Mucosa of descending colon (tissue), 3 donors: Measurements from ENCODE around the gene ACKR3. TPM values are rescaled to one million over a fixed set of nuclear protein-coding genes. Genes with fewer than 3 reads are reported as not detected.

ENCODE experiments used
- ATAC-seq: fragments of 200-7000 bp; cut with Tn5 transposase; one replicate; pipeline ENCODE4 v1.9.1; 2020; ENCODE audit warnings: mild to moderate bottlenecking, moderate library complexity
- DNase-seq, 3 donors: peaks; one replicate each; pipeline ENCODE4 v3.0.0-alpha.2; 2020
- H3K36me3 ChIP-seq: fragments of 200-600 bp; one replicate; pipeline ENCODE4 v1.8.0; 2021; ENCODE audit warnings: low read depth, mild to moderate bottlenecking
- H3K4me1 ChIP-seq: fragments of 200-600 bp; one replicate; pipeline ENCODE4 v1.8.0; 2021; ENCODE audit warnings: low read depth, mild to moderate bottlenecking
- H3K4me3 ChIP-seq: fragments of 200-600 bp; one replicate; pipeline ENCODE4 v1.8.0; 2021; ENCODE audit warnings: mild to moderate bottlenecking
- H3K9me3 ChIP-seq: fragments of 200-600 bp; one replicate; pipeline ENCODE4 v1.8.0; 2021; ENCODE audit warnings: mild to moderate bottlenecking
- intact Hi-C, 2 donors: fragments of 100-400 bp; cut with DNase I in 1 of 2; cut with micrococcal nuclease in 1 of 2; formaldehyde crosslinking; loops; one replicate each; pipeline versions ENCODE4 v1.11.0 to v1.11.1; 2022; cut with DNase I, micrococcal nuclease
- total RNA-seq, 3 donors: library from RNA; stranded (reverse); fragmentation: NEBNext Ultra II Directional in 2 of 3; extraction: Animal tissue kit (Norgen Biotek cat#: 25700) in 2 of 3; gene quantifications; one replicate each; pipeline versions ENCODE4 v1.2.1 to v1.2.4, GENCODE V29; 2021 to 2023
- TF ChIP-seq, protein P1 (sequence below): fragments of 200-600 bp; IDR thresholded peaks from one replicate; pipeline ENCODE4 v1.8.0; 2022; ENCODE audit warnings: antibody characterized with exemption, mild to moderate bottlenecking
- donor health status: DM: no; HTN: no; CAD: no; lungs with moderate emphysema.
- donor health status: DM: no; HTN: no; CAD: no.
- donor health status: DM: no; HTN: yes; CAD: no.

ACKR3 gene
- total RNA-seq, 3 donors from 2014 or later, result 8.0 to 17.9 (median 11.9) TPM

GRCh38 chr2:236574424-236575145 lies 5.0 kb downstream of the ACKR3 start:
- Histone ChIP-seq H3K9me3 (no peaks in the 10 kb centered on the region), H3K36me3 (no peaks in the 10 kb centered on the region), H3K4me3 (no peak overlapping the region), H3K4me1 (no peaks in the 10 kb centered on the region)
- intact Hi-C loops, result no loop called here
- DNase-seq (no peak), ATAC-seq (no peak)
- TF ChIP-seq, protein P1, sequence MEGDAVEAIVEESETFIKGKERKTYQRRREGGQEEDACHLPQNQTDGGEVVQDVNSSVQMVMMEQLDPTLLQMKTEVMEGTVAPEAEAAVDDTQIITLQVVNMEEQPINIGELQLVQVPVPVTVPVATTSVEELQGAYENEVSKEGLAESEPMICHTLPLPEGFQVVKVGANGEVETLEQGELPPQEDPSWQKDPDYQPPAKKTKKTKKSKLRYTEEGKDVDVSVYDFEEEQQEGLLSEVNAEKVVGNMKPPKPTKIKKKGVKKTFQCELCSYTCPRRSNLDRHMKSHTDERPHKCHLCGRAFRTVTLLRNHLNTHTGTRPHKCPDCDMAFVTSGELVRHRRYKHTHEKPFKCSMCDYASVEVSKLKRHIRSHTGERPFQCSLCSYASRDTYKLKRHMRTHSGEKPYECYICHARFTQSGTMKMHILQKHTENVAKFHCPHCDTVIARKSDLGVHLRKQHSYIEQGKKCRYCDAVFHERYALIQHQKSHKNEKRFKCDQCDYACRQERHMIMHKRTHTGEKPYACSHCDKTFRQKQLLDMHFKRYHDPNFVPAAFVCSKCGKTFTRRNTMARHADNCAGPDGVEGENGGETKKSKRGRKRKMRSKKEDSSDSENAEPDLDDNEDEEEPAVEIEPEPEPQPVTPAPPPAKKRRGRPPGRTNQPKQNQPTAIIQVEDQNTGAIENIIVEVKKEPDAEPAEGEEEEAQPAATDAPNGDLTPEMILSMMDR, result no peak

- Histone ChIP-seq H3K4me3 (no peak overlapping the region), H3K9me3 (no peaks in the 10 kb centered on the region), H3K36me3 (no peaks in the 10 kb centered on the region), H3K4me1 (no peaks in the 10 kb centered on the region)
- no peak for DNase-seq
- intact Hi-C loops, result no loop called here
- TF ChIP-seq, protein P1, result no peak
- ATAC-seq, result peak; percentile 18
Observed at GRCh38 chr2:236575510-236575909, 5.9 kb downstream of the ACKR3 start.

DNA sequence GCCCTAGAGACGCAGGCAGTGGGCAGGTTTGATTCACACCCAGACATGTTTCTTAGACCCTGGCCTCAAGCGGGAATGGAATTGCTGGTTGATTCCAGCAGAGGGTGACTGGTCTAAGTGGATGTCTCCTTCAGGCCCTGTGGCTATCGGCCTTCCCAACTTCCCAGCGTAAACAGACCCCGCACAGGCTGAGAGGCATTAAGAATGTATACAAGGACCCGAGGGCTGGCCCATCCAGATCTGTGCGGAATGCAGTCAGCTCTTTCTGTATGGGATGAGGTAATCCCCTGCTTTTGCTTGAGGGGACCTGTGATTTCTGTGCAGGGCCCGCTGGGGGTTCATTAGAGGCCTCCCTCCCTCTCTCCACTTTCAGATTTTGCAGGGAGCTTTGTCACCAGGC lies 6.5 kb downstream of the ACKR3 start:
- intact Hi-C loops, result no loop called here
- H3K36me3 ChIP-seq, result no peaks in the 10 kb centered on the region
- DNase-seq, result no peak
- no peaks in the 10 kb centered on the region for H3K4me1 ChIP-seq
- H3K4me3 ChIP-seq, result no peak overlapping the region
- peak; percentile 23 for ATAC-seq
- TF ChIP-seq, protein P1, result no peak
- no peaks in the 10 kb centered on the region for H3K9me3 ChIP-seq

- intact Hi-C loops, result no loop called here
- TF ChIP-seq, protein P1, result no peak
- Histone ChIP-seq H3K36me3 (no peaks in the 10 kb centered on the region), H3K4me1 (no peaks in the 10 kb centered on the region), H3K9me3 (no peaks in the 10 kb centered on the region), H3K4me3 (no peak overlapping the region)
- DNase-seq (no peak), ATAC-seq (no peak)
Observed at GRCh38 chr2:236576953-236577352, 7.3 kb downstream of the ACKR3 start.

GRCh38 chr2:236577481-236578410 lies 8.1 kb downstream of the ACKR3 start:
- H3K36me3 ChIP-seq, result no peaks in the 10 kb centered on the region
- TF ChIP-seq, protein P1, result no peak
- no peak overlapping the region for H3K4me3 ChIP-seq
- intact Hi-C loops, result no loop called here
- H3K4me1 ChIP-seq, result no peaks in the 10 kb centered on the region
- DNase-seq, result no peak
- peak; percentile 24 for ATAC-seq
- no peaks in the 10 kb centered on the region for H3K9me3 ChIP-seq
